CD8-positive, alpha-beta memory T cell (primary cell): ENCODE data around the gene MRPL11. TPM values are rescaled to one million over a fixed set of nuclear protein-coding genes. Genes with fewer than 3 reads are reported as not detected.
A peak's percentile ranks its signal among the peaks of the same experiment; 100 is the strongest.

Experiments
- CTCF ChIA-PET: fragments of 350-600 bp; sonication (Branson Sonifier 250); formaldehyde crosslinking; loops from one replicate; lab custom pipeline; 2021; ENCODE audit warnings: antibody characterized with exemption; lab: Charles Lee
- POLR2A ChIA-PET: fragments of 350-600 bp; sonication (Branson Sonifier 250); formaldehyde crosslinking; loops from one replicate; lab custom pipeline; 2021; ENCODE audit warnings: antibody characterized with exemption; lab: Charles Lee
- DNase-seq, 5 donors: peaks; one replicate each; pipeline versions ENCODE4 v3.0.0 to v3.0.0-alpha.2; 2020 to 2022; ENCODE audit warnings: mixed read lengths in 1 of 5
- H3K27ac ChIP-seq: one replicate; pipeline ENCODE4 v1.7.0; 2013; ENCODE audit warnings: low read depth, mild to moderate bottlenecking, low read length, moderate library complexity
- H3K27me3 ChIP-seq: 2 replicates; pipeline ENCODE4 v1.7.0; 2013; ENCODE audit warnings: low read length, mild to moderate bottlenecking; ENCODE audit not compliant: insufficient read depth, poor library complexity, severe bottlenecking
- H3K36me3 ChIP-seq: 2 replicates; pipeline ENCODE4 v1.7.0; 2013; ENCODE audit warnings: mild to moderate bottlenecking, low read length, moderate library complexity; ENCODE audit not compliant: insufficient read depth
- H3K4me1 ChIP-seq: 2 replicates; pipeline ENCODE4 v1.7.0; 2013; ENCODE audit warnings: mild to moderate bottlenecking, low read length, moderate library complexity; ENCODE audit not compliant: insufficient read depth
- H3K4me3 ChIP-seq: 2 replicates; pipeline ENCODE4 v1.7.0; 2013; ENCODE audit warnings: mild to moderate bottlenecking, low read length
- H3K9me3 ChIP-seq: 2 replicates; pipeline ENCODE4 v1.7.0; 2013; ENCODE audit warnings: mild to moderate bottlenecking, low read length
- H3K27ac Mint-ChIP-seq, 8 donors: one replicate each; pipeline ENCODE4 v1.8.0; 2020 to 2021; ENCODE audit warnings: mixed read lengths in 8 of 8, mild to moderate bottlenecking in 6 of 8, inconsistent platforms in 3 of 8, moderate library complexity in 3 of 8
- H3K27me3 Mint-ChIP-seq, 2 donors: one replicate each; pipeline ENCODE4 v1.8.0; 2020 to 2021; ENCODE audit warnings: mixed read lengths in 2 of 2, mild to moderate bottlenecking in 1 of 2, moderate library complexity in 1 of 2
- H3K36me3 Mint-ChIP-seq, 3 donors: one replicate each; pipeline ENCODE4 v1.8.0; 2020 to 2021; ENCODE audit warnings: mixed read lengths in 3 of 3, inconsistent platforms in 1 of 3, mild to moderate bottlenecking in 1 of 3
- H3K4me1 Mint-ChIP-seq, 3 donors: one replicate each; pipeline ENCODE4 v1.8.0; 2020 to 2021; ENCODE audit warnings: mixed read lengths in 3 of 3, inconsistent platforms in 1 of 3, mild to moderate bottlenecking in 1 of 3
- H3K4me3 Mint-ChIP-seq, 7 donors: one replicate each; pipeline ENCODE4 v1.8.0; 2020 to 2021; ENCODE audit warnings: mixed read lengths in 7 of 7, mild to moderate bottlenecking in 6 of 7, moderate library complexity in 4 of 7, inconsistent platforms in 2 of 7
- H3K9me3 Mint-ChIP-seq, 5 donors: one replicate each; pipeline ENCODE4 v1.8.0; 2020 to 2022; ENCODE audit warnings: mixed read lengths in 5 of 5, mild to moderate bottlenecking in 3 of 5, moderate library complexity in 2 of 5, inconsistent platforms in 1 of 5
- polyA plus RNA-seq: library from polyadenylated mRNA; unstranded; fragments of 300-500 nt; fragmentation: Illumina TruSeq; gene quantifications from one replicate; pipeline ENCODE4 v1.2.3, GENCODE V29; 2021
- total RNA-seq, 2 experiments: library from RNA; stranded (reverse); gene quantifications; one replicate each; pipeline ENCODE4 v1.2.3, GENCODE V29; 2021

The MRPL11 gene
- total and polyA plus RNA-seq, 3 experiments from 2014 or later = 86.9 to 152 (median 148) TPM

DNA sequence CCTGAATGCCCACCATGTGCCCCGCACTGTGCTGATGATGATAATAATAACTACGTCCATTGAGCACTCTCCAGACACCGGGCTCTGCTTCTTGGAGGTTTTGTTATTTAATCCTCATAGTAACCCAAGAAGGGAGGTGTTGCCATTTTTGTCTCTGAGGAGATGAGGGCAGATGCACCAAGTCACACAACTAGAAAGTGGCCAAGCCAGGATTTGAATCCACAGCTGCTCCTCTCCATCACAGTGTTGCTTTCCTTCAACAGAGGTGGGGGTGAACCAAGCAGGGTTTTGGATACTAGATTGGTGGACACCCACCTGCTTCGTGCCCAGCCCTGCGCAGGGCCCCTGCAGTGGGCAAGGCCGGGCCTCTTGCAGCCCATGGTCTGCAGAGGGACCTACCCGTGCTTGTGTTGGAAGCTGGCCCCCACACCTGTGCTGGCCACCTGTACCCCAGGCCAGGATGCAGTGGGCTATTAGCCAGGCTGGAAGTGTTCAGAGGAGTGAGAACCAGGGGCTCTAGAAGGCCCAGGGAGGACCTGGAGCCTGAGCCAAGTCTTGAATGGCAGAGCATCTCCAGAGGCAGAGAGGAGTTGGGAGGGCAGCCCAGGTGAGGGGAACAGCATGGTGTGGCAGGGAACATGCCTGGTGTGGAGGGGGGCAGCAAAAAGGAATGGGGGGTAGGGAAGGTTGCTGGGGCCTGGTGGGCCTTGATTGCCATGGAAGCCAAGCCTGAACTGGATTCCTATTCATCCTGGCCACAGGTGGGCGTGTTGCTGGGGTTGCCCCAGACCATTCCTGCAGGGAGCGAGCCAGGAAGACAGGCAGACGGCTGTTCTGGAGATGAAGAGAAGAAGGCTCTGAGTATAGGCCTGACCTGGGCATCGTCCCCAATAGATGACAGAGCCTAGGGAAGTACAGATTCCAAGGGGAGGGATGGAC lies 38.9 kb upstream of the MRPL11 start:
- peak overlapping the region in 4 of 7 donors; percentile 47 to 99 (median 76) for H3K4me3 Mint-ChIP-seq
- Histone ChIP-seq H3K9me3 (no peaks in the 10 kb centered on the region), H3K27ac (no peak overlapping the region), H3K4me3 (no peak overlapping the region), H3K36me3 (no peaks in the 10 kb centered on the region), H3K27me3 (no peaks in the 10 kb centered on the region), H3K4me1 (peaks cover 18% of the 10 kb centered on the region)
- H3K27ac Mint-ChIP-seq = peak overlapping the region in 6 of 8 donors; percentile 24 to 95 (median 56)
- CTCF ChIA-PET = interaction anchor here (1.4 to 1.5 kb wide), 2 partner anchors 8 to 69 kb away, joined by 3 read pairs; no protein-coding TSS in a partner anchor
- peaks cover 0 to 1% of the 10 kb centered on the region in 2 donors for H3K27me3 Mint-ChIP-seq
- H3K36me3 Mint-ChIP-seq = peaks cover 0 to 31% (median 0%) of the 10 kb centered on the region in 3 donors
- POLR2A ChIA-PET = no interaction called here
- H3K4me1 Mint-ChIP-seq = peaks cover 22 to 31% (median 28%) of the 10 kb centered on the region in 3 donors
- no peaks in the 10 kb centered on the region for H3K9me3 Mint-ChIP-seq
- no peak for DNase-seq

DNA sequence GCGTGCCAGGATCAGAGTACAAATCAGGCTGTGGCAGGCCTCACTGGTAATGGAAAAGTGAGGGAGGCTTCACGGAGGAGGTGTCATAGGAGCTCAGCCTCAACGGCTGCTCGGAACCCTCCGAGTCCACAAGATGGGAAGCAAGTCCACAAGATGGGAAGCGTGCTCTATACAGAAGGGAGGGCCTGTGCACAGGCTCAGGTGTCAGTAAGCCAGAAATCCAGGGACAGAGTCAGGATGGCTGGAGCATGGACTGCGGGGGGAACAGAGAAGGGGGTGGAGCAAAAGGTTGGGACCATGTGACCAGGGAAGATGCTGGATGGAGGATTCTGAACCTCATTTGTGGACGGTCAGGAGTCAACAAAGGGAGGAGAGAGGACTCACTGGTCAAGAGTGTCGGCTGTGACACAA lies 38.2 kb upstream of the MRPL11 start:
- peak overlapping the region in 2 of 7 donors; percentile 49 to 80 for H3K4me3 Mint-ChIP-seq
- peaks cover 0 to 32% (median 0%) of the 10 kb centered on the region in 3 donors for H3K36me3 Mint-ChIP-seq
- Histone ChIP-seq H3K27me3 (no peaks in the 10 kb centered on the region), H3K9me3 (no peaks in the 10 kb centered on the region), H3K27ac (no peak overlapping the region), H3K4me1 (peaks cover 18% of the 10 kb centered on the region), H3K4me3 (no peak overlapping the region), H3K36me3 (no peaks in the 10 kb centered on the region)
- POLR2A ChIA-PET = no interaction called here
- CTCF ChIA-PET = interaction anchor here (1.4 kb wide), 1 partner anchor 68 kb away, joined by 3 read pairs; no protein-coding TSS in a partner anchor
- peaks cover 22 to 25% (median 23%) of the 10 kb centered on the region in 3 donors for H3K4me1 Mint-ChIP-seq
- peak overlapping the region in 2 of 8 donors; percentile 38 to 95 for H3K27ac Mint-ChIP-seq
- peaks cover 0 to 1% of the 10 kb centered on the region in 2 donors for H3K27me3 Mint-ChIP-seq
- DNase-seq = no peak
- H3K9me3 Mint-ChIP-seq = no peaks in the 10 kb centered on the region

DNA sequence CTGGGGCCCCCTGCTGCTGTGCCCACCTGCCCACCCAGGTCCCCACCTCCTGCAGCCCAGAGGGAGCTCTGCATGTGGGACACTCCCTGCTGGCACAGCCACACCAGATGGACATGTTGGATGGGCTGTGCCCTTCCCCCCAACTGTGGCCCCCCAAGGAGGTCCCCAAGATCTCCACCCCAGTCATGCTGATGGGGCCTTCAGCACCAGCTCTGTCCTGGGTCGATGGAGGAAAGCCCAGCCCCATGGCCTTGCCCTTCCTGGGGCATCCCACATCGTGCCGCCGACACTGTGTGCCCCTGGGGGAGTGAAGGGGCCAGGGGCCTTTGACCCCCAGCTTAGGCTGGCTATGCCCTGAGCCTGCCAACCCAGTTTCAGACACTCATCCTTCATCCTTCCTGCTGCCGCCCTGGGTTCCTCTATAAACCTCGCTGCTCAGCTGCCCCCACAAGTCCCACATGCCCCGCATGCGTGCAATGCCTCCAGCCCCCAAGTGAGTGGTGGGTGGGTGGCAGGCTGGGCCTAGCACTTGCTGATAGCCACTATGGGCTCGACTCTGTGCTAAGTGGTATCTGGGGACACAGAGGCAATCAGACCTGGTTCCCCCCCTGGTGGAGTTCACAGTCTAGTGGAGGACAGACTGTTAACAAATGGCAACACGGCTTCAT lies 37.7 kb upstream of the MRPL11 start:
- no peaks in the 10 kb centered on the region for H3K27me3 ChIP-seq
- peaks cover 18% of the 10 kb centered on the region for H3K4me1 ChIP-seq
- H3K4me3 ChIP-seq = no peak overlapping the region
- peaks cover 22 to 23% (median 23%) of the 10 kb centered on the region in 3 donors for H3K4me1 Mint-ChIP-seq
- H3K9me3 ChIP-seq = no peaks in the 10 kb centered on the region
- H3K4me3 Mint-ChIP-seq = peak overlapping the region in 1 of 7 donors; percentile 80
- no peak overlapping the region for H3K27ac ChIP-seq
- H3K36me3 Mint-ChIP-seq = peaks cover 0 to 33% (median 0%) of the 10 kb centered on the region in 3 donors
- no peaks in the 10 kb centered on the region for H3K36me3 ChIP-seq
- H3K27ac Mint-ChIP-seq = peak overlapping the region in 2 of 8 donors; percentile 38 to 95
- peaks cover 0 to 1% of the 10 kb centered on the region in 2 donors for H3K27me3 Mint-ChIP-seq
- ChIA-PET POLR2A (no interaction called here), CTCF (interaction anchor here (1.4 kb wide), 1 partner anchor 68 kb away, joined by 3 read pairs; no protein-coding TSS in a partner anchor)
- DNase-seq = no peak
- no peaks in the 10 kb centered on the region for H3K9me3 Mint-ChIP-seq

DNA sequence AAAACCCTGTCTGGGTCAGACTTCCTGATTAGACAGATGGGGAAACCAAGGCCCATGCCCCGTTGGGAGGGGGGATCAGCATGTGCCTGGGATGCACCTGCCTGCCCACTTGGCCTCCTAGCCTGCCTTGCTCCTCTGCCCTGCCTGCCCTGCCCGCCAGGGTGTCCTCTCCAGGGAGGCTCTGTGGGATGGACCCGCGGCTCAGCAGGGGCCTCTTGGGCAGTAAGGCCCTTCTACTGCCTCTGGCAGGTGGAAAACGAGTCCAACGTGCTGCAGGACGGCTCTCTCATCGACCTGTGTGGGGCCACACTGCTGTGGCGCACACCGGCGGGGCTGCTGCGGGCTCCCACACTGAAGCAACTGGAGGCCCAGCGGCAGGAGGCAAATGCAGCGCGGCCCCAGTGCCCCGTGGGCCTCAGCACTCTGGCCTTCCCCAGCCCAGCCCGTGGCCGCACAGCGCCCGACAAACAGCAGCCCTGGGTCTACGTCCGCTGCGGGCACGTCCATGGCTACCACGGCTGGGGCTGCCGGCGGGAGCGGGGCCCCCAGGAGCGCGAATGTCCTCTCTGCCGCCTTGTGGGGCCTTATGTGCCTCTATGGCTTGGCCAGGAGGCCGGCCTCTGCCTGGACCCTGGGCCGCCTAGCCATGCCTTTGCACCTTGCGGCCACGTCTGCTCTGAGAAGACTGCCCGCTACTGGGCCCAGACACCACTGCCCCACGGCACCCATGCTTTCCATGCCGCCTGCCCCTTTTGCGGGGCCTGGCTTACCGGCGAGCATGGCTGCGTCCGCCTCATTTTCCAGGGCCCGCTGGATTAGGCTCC lies 36.9 kb upstream of the MRPL11 start:
- H3K27ac Mint-ChIP-seq = no peak overlapping the region
- Histone ChIP-seq H3K4me1 (peaks cover 11% of the 10 kb centered on the region), H3K9me3 (no peaks in the 10 kb centered on the region), H3K4me3 (no peak overlapping the region), H3K27ac (no peak overlapping the region), H3K36me3 (no peaks in the 10 kb centered on the region), H3K27me3 (no peaks in the 10 kb centered on the region)
- peaks cover 17 to 18% (median 18%) of the 10 kb centered on the region in 3 donors for H3K4me1 Mint-ChIP-seq
- peaks cover 0 to 1% of the 10 kb centered on the region in 2 donors for H3K27me3 Mint-ChIP-seq
- H3K4me3 Mint-ChIP-seq = no peak overlapping the region
- no peak for DNase-seq
- ChIA-PET POLR2A (no interaction called here), CTCF (interaction anchor here (1.4 kb wide), 1 partner anchor 67 kb away, joined by 3 read pairs; no protein-coding TSS in a partner anchor)
- H3K9me3 Mint-ChIP-seq = no peaks in the 10 kb centered on the region
- peaks cover 0 to 38% (median 0%) of the 10 kb centered on the region in 3 donors for H3K36me3 Mint-ChIP-seq

DNA sequence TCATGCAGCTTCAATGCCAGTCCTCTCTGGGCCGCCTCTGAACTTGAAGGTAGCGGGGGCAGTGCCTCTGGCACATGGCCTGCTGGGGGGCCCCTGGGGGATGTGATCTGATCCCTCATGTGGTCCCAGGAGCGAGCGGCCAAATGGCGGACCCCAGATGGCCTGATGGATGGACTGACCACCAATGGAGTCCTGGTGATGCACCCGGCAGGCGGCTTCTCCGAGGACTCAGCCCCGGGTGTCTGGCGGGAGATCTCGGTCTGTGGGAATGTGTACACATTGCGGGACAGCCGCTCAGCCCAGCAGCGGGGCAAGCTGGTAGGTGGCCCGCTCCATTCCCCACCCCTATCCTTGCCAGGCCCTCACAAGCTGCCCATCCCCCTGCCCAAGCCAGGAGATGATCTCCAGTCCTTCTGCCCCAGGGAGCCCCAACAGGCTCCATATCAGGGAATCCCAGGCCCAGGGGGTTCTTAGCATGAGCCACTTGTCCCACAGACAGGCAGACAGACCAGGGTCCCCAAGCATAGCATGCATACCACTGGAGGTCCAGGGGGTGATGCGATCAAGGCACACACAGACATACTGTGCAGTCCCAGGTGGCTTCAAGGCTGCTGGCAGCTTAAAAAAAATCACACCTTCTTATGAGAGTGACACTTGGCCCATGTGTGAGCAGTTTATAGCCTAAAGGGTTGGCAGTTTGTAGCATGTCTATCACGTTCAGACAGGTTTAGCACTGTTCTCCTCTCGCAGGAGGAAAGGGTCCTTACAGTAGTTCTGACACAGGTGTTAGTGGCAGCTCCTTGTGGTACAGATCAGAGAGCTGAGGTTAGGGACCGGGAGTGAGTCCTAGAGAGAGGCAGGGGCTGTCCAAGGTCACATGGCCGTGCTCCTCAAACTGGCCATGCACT lies 35.2 kb upstream of the MRPL11 start:
- CTCF ChIA-PET = no interaction called here
- H3K27ac ChIP-seq = no peak overlapping the region

DNA sequence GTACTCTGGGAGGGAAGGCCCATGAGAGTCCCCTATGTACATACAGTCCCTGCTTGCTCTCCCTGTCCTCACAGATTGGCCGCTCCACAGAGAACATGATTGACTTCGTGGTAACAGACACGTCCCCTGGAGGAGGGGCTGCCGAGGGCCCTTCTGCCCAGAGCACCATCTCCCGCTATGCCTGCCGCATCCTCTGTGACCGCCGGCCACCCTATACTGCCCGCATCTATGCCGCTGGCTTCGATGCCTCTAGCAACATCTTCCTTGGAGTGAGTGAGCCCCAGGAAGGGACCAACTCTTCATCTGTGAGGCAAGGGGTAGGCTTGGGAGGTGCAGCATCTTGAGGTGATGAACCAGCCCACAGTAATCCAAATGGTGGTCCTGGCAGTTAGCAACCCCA lies 34.5 kb upstream of the MRPL11 start:
- H3K36me3 ChIP-seq = no peaks in the 10 kb centered on the region
- POLR2A ChIA-PET = no interaction called here
- Mint-ChIP-seq H3K27ac (peak overlapping the region in 1 of 8 donors; percentile 6), H3K27me3 (no peaks in the 10 kb centered on the region), H3K9me3 (no peaks in the 10 kb centered on the region), H3K4me1 (peaks cover 4 to 10% (median 8%) of the 10 kb centered on the region in 3 donors), H3K4me3 (no peak overlapping the region), H3K36me3 (peaks cover 0 to 38% (median 0%) of the 10 kb centered on the region in 3 donors)
- no peaks in the 10 kb centered on the region for H3K9me3 ChIP-seq
- no peak for DNase-seq
- H3K27ac ChIP-seq = no peak overlapping the region
- H3K27me3 ChIP-seq = no peaks in the 10 kb centered on the region
- CTCF ChIA-PET = no interaction called here
- no peak overlapping the region for H3K4me3 ChIP-seq
- peaks cover 1% of the 10 kb centered on the region for H3K4me1 ChIP-seq

More for the DNA sequence above, 35.2 kb upstream of the MRPL11 start:
- Mint-ChIP-seq H3K4me3 (no peak overlapping the region), H3K4me1 (peaks cover 5 to 10% (median 6%) of the 10 kb centered on the region in 3 donors), H3K36me3 (peaks cover 0 to 38% (median 0%) of the 10 kb centered on the region in 3 donors), H3K27me3 (no peaks in the 10 kb centered on the region), H3K27ac (peak overlapping the region in 1 of 8 donors; percentile 38), H3K9me3 (no peaks in the 10 kb centered on the region)
- POLR2A ChIA-PET = no interaction called here
- H3K27me3 ChIP-seq = no peaks in the 10 kb centered on the region
- H3K4me3 ChIP-seq = no peak overlapping the region
- no peaks in the 10 kb centered on the region for H3K9me3 ChIP-seq
- DNase-seq = no peak
- H3K36me3 ChIP-seq = no peaks in the 10 kb centered on the region
- H3K4me1 ChIP-seq = no peaks in the 10 kb centered on the region
